Adrenal gland (tissue), 5 donors: ENCODE results near the gene SPO11.

ENCODE experiments used
- POLR2A ChIP-seq, 2 donors: fragments of 450-650 bp; IDR thresholded peaks; one replicate each; pipeline ENCODE4 v1.6.1; 2017; ENCODE audit warnings: antibody characterized with exemption in 2 of 2, mild to moderate bottlenecking in 2 of 2, moderate library complexity in 1 of 2
- TF ChIP-seq, protein P1 (sequence below), 6 experiments: fragments of 450-650 bp in 4 of 6; fragments of 200-600 bp in 2 of 6; sonication (generic) in 1 of 6; IDR thresholded peaks; 1 replicate in 5 of 6; 2 replicates in 1 of 6; pipeline versions ENCODE4 v1.5.1 to v1.8.0; 2016 to 2021; ENCODE audit warnings: antibody characterized with exemption in 6 of 6, mild to moderate bottlenecking in 2 of 6, moderate library complexity in 1 of 6
- donor health status: DM: no; HTN: no; CAD: no.

DNA sequence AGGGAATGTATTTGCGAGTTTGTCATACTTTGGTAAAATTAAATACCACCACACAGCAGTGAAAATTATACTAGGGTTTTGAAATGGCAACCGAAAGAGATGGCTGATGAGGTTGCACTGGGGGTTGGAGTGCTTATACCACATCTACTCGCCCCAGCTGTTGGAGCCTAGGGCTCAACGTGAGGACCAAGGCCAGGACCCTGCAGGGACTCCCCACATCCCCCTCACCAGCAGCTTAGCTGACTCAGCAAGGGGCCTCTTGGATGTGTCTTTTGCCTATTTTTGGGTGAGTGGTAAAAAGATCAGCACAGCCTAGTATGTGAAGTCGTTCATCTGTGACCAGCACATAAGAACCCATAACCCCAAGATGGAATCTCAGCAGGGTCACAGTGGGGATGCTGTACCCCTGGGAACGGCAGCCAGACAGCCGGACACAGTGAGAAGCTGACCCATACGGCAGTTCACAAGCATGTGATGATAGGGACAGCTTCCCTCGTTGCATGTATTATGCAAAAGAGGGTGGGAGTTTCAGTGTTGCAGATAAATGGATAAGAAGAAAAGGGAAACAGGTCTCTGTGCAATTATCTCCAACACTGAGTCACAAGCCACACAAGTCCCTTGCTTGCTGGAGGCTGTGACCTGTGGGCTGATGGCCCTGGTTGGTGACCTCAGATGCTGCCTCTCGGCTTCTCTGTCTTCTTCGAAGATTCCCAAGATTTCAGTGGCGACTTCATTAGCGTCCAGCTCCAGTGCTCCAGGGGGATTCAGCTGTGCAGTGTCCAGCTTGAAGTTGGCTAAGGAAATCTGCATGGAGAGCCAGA is 20.9 kb upstream of the SPO11 start:
- TF ChIP-seq POLR2A (IDR thresholded peaks at IDR 0.05), result no peak
- TF ChIP-seq, protein P1, sequence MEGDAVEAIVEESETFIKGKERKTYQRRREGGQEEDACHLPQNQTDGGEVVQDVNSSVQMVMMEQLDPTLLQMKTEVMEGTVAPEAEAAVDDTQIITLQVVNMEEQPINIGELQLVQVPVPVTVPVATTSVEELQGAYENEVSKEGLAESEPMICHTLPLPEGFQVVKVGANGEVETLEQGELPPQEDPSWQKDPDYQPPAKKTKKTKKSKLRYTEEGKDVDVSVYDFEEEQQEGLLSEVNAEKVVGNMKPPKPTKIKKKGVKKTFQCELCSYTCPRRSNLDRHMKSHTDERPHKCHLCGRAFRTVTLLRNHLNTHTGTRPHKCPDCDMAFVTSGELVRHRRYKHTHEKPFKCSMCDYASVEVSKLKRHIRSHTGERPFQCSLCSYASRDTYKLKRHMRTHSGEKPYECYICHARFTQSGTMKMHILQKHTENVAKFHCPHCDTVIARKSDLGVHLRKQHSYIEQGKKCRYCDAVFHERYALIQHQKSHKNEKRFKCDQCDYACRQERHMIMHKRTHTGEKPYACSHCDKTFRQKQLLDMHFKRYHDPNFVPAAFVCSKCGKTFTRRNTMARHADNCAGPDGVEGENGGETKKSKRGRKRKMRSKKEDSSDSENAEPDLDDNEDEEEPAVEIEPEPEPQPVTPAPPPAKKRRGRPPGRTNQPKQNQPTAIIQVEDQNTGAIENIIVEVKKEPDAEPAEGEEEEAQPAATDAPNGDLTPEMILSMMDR (IDR thresholded peaks at IDR 0.05), result no peak
